Midbrain (tissue), 1 donor: ENCODE measurements around the gene XPO1.
"Not testable (repeated sequence)": the region's sequence is repeated elsewhere in the genome, so short reads cannot be mapped to it uniquely, and the experiment has no call there.

Experiments
- DNase-seq: peaks from one replicate; lab custom pipeline; 2025; lab: John Stamatoyannopoulos, UW

XPO1 gene

DNA sequence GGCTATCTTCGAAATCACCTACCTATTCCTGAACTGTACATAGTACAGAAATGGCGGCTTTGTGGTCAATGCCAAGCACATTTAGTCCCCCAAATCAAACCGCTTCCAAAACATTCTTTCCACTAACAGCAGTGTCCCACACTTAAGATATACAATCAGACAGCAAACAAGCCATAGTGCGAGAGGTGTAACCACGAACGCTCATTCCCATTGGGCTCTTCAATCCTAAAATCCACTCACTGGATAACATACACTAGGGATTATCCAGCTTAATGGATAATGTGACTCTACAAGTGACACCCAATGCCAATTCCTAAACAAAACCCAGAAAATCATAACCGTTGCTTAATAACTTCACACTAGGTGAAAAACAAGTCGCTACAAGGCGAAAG lies 2.0 kb downstream of the XPO1 start:
- DNase-seq: no peak

- DNase-seq: no peak
These were observed 2.7 kb downstream of the XPO1 start for GRCh38 chr2:61535449-61535848.

DNA sequence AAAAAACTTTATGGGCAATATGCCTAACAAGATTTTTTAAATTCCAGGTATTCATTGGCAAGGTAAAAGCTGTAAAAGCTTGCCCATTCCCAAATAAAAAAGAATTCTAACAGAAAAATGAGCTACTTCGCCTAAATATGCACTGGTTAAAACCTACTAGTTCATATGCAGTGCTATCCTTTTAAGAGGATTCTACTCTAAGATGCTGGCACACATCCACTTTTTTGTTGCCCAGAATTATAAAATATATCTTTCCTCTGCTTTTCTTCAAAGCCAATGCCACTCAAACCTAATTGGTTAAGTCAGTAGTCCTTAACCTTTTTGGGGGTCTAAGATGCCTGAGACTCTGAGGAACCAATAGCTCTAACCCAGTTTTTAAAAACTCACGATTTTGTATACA lies 3.2 kb downstream of the XPO1 start:
- no peak for DNase-seq

DNA sequence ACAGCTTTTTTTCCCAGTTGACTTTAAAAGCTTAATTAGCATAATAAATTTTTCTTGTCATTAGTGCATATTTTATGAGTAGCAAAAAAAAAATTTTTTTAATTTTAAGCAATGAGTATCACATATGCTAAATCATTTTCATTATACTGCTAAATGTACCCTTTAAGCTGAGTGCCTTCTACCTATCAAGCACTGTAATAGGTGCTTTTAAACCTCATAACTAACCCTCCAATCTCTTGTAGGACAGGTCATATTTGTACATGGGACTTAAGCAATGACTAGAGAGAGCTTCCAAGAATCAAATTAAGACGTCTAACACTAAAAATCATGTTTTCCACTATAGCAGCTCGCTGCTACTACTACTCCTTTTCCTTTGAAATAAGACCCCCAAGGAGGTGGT lies 7.4 kb downstream of the XPO1 start:
- no peak for DNase-seq

- DNase-seq: no peak
These were observed 8.0 kb downstream of the XPO1 start for GRCh38 chr2:61529944-61530735.

DNA sequence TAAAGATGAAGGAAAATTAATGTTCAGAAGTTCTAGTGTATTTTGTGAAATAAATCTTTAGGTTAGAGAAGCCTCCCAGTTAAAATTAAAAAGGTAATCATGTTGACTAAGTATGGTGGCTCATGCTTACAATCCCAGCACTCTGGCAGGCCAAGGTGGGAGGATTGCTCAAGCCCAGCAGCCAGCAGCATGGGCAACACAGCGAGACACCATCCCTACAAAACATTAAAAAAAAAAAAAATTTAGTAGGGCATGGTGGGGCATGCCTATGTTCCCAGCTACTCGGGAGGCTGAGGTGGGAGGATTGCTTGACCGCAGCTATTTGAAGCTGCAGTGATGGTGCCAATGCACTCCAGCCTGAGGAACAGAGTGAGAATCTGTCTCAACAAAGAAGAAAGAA lies 17.9 kb downstream of the XPO1 start:
- no peak for DNase-seq

GRCh38 chr2:61512768-61513398 lies 25.3 kb downstream of the XPO1 start:
- DNase-seq: no peak

- DNase-seq: no peak
These were observed 27.2 kb downstream of the XPO1 start for GRCh38 chr2:61510674-61511671.

GRCh38 chr2:61504949-61505348 lies 33.2 kb downstream of the XPO1 start:
- no peak for DNase-seq

DNA sequence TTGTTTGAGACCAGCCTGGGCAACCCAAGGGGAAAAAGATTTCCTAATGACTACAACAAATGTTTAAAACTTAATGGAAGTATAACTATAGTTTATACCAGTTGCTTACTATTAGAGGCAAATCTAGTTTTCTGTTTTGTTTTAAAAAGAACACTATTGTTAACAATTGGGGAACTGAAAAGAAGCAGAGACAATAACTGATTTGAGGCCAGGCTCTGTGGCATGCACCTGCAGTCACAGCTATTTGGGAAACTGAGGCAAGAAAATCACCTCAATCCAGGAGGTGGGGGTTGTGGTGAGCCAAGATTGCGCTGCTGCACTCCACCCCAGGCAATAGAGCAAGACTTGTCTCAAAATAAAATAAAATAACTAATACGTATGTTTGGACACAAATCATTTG lies 39.1 kb downstream of the XPO1 start:
- no peak for DNase-seq

GRCh38 chr2:61493523-61493942 lies 44.6 kb downstream of the XPO1 start:
- DNase-seq: no peak

DNA sequence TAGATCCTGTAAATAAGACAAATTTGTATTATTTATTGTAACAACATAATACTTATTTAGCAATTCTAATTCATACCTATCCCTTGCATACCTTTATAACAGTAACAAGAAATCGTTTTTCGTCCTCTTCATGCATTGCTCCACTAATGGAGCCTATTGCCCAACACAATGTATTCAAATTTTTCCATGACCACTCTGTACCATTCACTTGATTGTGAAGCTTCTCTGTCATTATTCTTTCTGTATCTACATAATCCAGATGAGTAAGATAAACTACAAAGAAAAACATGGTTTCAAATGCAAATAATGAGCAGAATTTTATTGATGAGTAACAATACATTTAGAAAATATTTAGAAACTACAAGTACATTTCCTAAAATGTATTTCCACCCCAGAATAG lies 45.7 kb downstream of the XPO1 start:
- DNase-seq: no peak

GRCh38 chr2:61485281-61485680 lies 52.9 kb downstream of the XPO1 start:
- no peak for DNase-seq

DNA sequence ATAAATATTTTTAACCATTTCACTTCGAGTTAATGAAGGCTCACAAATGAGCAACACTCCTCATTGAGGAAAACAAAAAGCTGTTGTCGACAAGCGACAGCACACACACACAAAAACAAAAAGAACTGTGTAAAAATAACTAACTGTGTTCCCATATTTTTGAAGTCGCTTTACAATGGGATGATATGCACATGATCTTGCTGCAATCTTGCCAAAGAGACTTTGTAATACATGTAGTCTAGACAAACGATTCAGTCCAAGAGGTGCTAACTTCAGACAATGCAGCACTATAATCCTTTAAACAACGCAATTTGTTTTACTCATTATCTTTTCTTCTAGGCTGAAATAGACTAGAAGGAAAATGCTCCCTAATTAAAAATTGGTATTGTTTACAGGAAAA lies 60.1 kb downstream of the XPO1 start:
- peak; percentile 8 for DNase-seq

DNA sequence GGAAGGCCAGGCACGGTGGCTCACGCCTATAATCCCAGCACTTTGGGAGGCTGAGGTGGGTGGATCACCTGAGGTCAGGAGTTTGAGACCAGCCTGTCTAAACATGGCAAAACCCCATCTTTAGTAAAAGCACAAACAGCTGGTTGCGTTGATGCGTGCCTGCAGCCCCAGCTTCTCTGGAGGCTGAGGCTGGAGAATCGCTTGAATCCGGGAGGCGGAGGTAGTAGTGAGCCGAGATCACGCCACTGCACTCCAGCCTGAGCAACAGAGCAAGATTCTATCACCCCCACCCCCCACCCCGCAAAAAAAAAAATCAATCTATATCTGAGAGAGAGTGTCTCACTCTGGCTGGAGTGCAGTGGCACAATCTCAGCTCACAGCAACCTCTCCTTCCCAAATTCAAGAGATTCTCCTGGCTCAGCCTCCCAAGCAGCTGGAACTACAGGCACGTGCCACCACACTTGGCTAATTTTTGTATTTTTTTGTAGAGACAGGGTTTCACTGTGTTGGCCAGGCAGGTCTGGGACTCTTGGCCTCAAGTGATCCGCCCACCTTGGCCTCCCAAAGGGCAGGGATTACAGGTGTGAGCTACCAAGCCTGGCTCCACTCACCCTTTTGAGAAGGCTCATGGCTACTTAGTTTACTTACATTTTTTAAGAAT lies 61.1 kb downstream of the XPO1 start:
- DNase-seq: not testable (repeated sequence)

- DNase-seq: peak; percentile 58
These were observed 66.0 kb downstream of the XPO1 start for GRCh38 chr2:61471905-61472805.

DNA sequence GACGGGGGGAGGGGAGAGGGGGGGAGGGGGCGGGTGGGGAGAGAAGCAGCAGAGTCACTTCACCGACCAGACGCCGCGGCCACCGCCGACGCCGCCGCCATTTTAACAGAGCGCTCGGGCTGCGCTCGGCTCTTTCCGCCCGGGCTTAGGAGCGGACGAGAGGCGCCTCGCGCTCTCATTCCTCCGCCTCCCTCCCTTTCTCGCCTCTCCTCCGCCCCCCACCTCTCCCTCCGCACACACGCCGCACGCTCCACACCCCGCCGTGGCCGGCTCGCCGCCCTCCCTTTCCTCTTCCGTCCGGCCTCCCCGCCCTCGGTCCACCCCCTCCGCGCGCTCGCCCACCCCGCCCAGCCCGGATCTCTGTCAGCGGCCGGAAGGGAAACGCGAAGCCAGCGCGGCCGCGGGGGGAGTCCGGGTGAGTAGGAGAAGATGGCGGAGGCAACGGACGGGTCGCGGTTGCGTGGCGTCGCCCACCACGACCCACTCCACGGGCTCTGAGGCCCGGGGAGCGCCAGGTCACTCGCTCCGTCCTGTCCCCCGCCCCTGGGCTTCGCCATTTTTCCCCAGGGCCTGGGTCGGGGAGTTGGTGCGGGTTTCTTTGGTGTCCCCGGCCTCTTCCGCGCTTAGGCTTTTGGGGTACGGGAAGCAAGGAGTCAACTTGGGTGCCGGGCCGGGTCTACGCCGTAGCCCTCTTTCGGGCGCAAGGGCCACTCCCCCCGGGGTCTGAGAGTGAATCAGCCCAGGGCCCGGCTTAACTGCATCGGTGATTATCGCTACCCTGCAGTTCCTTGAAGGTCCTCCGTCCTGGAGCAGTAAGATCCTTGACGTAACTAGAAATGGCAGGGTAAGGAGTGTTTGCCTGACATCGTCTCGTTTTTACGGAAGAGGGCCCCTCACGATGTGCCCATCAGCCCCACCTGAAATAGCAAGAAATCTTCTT lies 66.9 kb downstream of the XPO1 start, which contains the start of gene USP34:
USP34 (minus strand) TSS at position 123 of the 940 bp plus-strand sequence. CDS start 395 bp downstream, outside the sequence.
- DNase-seq: peak; percentile 94

- peak; percentile 85 for DNase-seq
These were observed 67.8 kb downstream of the XPO1 start for GRCh38 chr2:61470122-61470951.
